Activated CD4-positive, alpha-beta memory T cell treated with anti-CD3 and anti-CD28 coated beads, Interleukin-2, amount 10 ng/mL, durations not matched to agents 7 days and 5 days (primary cell): ENCODE measurements around the gene TRAF7. TPM values are rescaled to one million over a fixed set of nuclear protein-coding genes. Genes with fewer than 3 reads are reported as not detected.
"Not testable (repeated sequence)": the region's sequence is repeated elsewhere in the genome, so short reads cannot be mapped to it uniquely, and the experiment has no call there.

ENCODE experiments used
- CTCF ChIA-PET: fragments of 350-600 bp; sonication (Branson Sonifier 250); formaldehyde crosslinking; loops from one replicate; lab custom pipeline; 2021; ENCODE audit warnings: antibody characterized with exemption, inconsistent platforms; lab: Charles Lee
- POLR2A ChIA-PET: fragments of 350-600 bp; sonication (Branson Sonifier 250); formaldehyde crosslinking; loops from one replicate; lab custom pipeline; 2021; ENCODE audit warnings: antibody characterized with exemption; lab: Charles Lee
- DNase-seq: peaks from one replicate; pipeline ENCODE4 v3.0.0-alpha.2; 2020
- H3K27ac Mint-ChIP-seq: one replicate; pipeline ENCODE4 v1.8.0; 2021; ENCODE audit warnings: mild to moderate bottlenecking, mixed read lengths
- H3K27me3 Mint-ChIP-seq: one replicate; pipeline ENCODE4 v1.8.0; 2021; ENCODE audit warnings: mixed read lengths
- H3K36me3 Mint-ChIP-seq: one replicate; pipeline ENCODE4 v1.8.0; 2021; ENCODE audit warnings: low read depth, mixed read lengths
- H3K4me1 Mint-ChIP-seq: one replicate; pipeline ENCODE4 v1.8.0; 2021; ENCODE audit warnings: mixed read lengths
- H3K4me3 Mint-ChIP-seq: one replicate; pipeline ENCODE4 v1.8.0; 2021; ENCODE audit warnings: mild to moderate bottlenecking, mixed read lengths
- H3K9me3 Mint-ChIP-seq: one replicate; pipeline ENCODE4 v1.8.0; 2021; ENCODE audit warnings: mixed read lengths
- total RNA-seq, 2 experiments: library from RNA; stranded (reverse); gene quantifications; one replicate each; pipeline ENCODE4 v1.2.3, GENCODE V29; 2021

Gene TRAF7
- 10 to 100 TPM; 57.3 to 60.3 TPM for total RNA-seq

GRCh38 chr16:2155091-2155950 is at the start of gene TRAF7:
TRAF7 (plus strand) TSS chr16:2155782; CDS start chr16:2163921, 8,139 bp downstream.
- H3K27me3 Mint-ChIP-seq: no peaks in the 10 kb centered on the region
- H3K27ac Mint-ChIP-seq: peak within 1 kb of the TSS; percentile 89
- peak within 1 kb of the TSS; percentile 95 for H3K4me3 Mint-ChIP-seq
- H3K36me3 Mint-ChIP-seq: peaks cover 33% of the 10 kb centered on the region
- peak; percentile 99 for DNase-seq
- H3K4me1 Mint-ChIP-seq: peaks cover 54% of the 10 kb centered on the region
- no peaks in the 10 kb centered on the region for H3K9me3 Mint-ChIP-seq
- POLR2A ChIA-PET: interaction anchor here (0.6 to 5.0 kb wide), 51 partner anchors 9 to 812 kb away, joined by 3 to 38 read pairs (median 4); partner anchors contain the start of genes ECI1, EME2, GFER and JPT2
- CTCF ChIA-PET: interaction anchor here (0.6 to 4.0 kb wide), 18 partner anchors 9 to 450 kb away, joined by 3 to 56 read pairs (median 3); partner anchors contain the start of genes ECI1, NTHL1, PGP and PKD1

GRCh38 chr16:2106211-2106610 is 49.4 kb upstream of the TRAF7 start:
- H3K4me3 Mint-ChIP-seq, H3K27ac Mint-ChIP-seq, H3K4me1 Mint-ChIP-seq, DNase-seq, H3K9me3 Mint-ChIP-seq, CTCF ChIA-PET, H3K27me3 Mint-ChIP-seq, POLR2A ChIA-PET, H3K36me3 Mint-ChIP-seq: not testable (repeated sequence)

GRCh38 chr16:2107121-2107790 is 48.3 kb upstream of the TRAF7 start:
- H3K27me3 Mint-ChIP-seq, H3K4me1 Mint-ChIP-seq, H3K9me3 Mint-ChIP-seq, H3K36me3 Mint-ChIP-seq, H3K4me3 Mint-ChIP-seq, H3K27ac Mint-ChIP-seq, DNase-seq, CTCF ChIA-PET, POLR2A ChIA-PET: not testable (repeated sequence)

GRCh38 chr16:2107791-2108125 is 47.8 kb upstream of the TRAF7 start:
- H3K27me3 Mint-ChIP-seq, H3K4me1 Mint-ChIP-seq, DNase-seq, POLR2A ChIA-PET, H3K36me3 Mint-ChIP-seq, CTCF ChIA-PET, H3K4me3 Mint-ChIP-seq, H3K9me3 Mint-ChIP-seq, H3K27ac Mint-ChIP-seq: not testable (repeated sequence)

GRCh38 chr16:2108446-2109270 is 46.9 kb upstream of the TRAF7 start:
- H3K4me1 Mint-ChIP-seq, DNase-seq, H3K4me3 Mint-ChIP-seq, POLR2A ChIA-PET, H3K9me3 Mint-ChIP-seq, H3K27ac Mint-ChIP-seq, H3K36me3 Mint-ChIP-seq, CTCF ChIA-PET, H3K27me3 Mint-ChIP-seq: not testable (repeated sequence)

GRCh38 chr16:2109271-2109580 is 46.4 kb upstream of the TRAF7 start:
- POLR2A ChIA-PET, H3K27me3 Mint-ChIP-seq, H3K9me3 Mint-ChIP-seq, DNase-seq, H3K4me1 Mint-ChIP-seq, H3K4me3 Mint-ChIP-seq, H3K36me3 Mint-ChIP-seq, CTCF ChIA-PET, H3K27ac Mint-ChIP-seq: not testable (repeated sequence)

GRCh38 chr16:2109872-2110271 is 45.7 kb upstream of the TRAF7 start:
- H3K9me3 Mint-ChIP-seq, H3K27me3 Mint-ChIP-seq, H3K36me3 Mint-ChIP-seq, CTCF ChIA-PET, H3K4me1 Mint-ChIP-seq, POLR2A ChIA-PET, H3K27ac Mint-ChIP-seq, DNase-seq, H3K4me3 Mint-ChIP-seq: not testable (repeated sequence)

GRCh38 chr16:2110332-2111008 is 45.1 kb upstream of the TRAF7 start:
- H3K4me3 Mint-ChIP-seq, H3K9me3 Mint-ChIP-seq, CTCF ChIA-PET, DNase-seq, H3K4me1 Mint-ChIP-seq, H3K27me3 Mint-ChIP-seq, POLR2A ChIA-PET, H3K36me3 Mint-ChIP-seq, H3K27ac Mint-ChIP-seq: not testable (repeated sequence)

GRCh38 chr16:2111009-2111353 is 44.6 kb upstream of the TRAF7 start:
- H3K4me3 Mint-ChIP-seq, DNase-seq, H3K9me3 Mint-ChIP-seq, H3K27me3 Mint-ChIP-seq, H3K36me3 Mint-ChIP-seq, CTCF ChIA-PET, H3K4me1 Mint-ChIP-seq, H3K27ac Mint-ChIP-seq, POLR2A ChIA-PET: not testable (repeated sequence)

GRCh38 chr16:2111412-2112335 is 43.9 kb upstream of the TRAF7 start:
- H3K9me3 Mint-ChIP-seq, H3K27me3 Mint-ChIP-seq, CTCF ChIA-PET, H3K36me3 Mint-ChIP-seq, DNase-seq, H3K4me3 Mint-ChIP-seq, POLR2A ChIA-PET, H3K27ac Mint-ChIP-seq, H3K4me1 Mint-ChIP-seq: not testable (repeated sequence)

- H3K4me3 Mint-ChIP-seq, H3K4me1 Mint-ChIP-seq, H3K9me3 Mint-ChIP-seq, DNase-seq, POLR2A ChIA-PET, H3K36me3 Mint-ChIP-seq, H3K27ac Mint-ChIP-seq, CTCF ChIA-PET, H3K27me3 Mint-ChIP-seq: not testable (repeated sequence)
Observed at GRCh38 chr16:2112539-2113106, 43.0 kb upstream of the TRAF7 start.

- DNase-seq, H3K36me3 Mint-ChIP-seq, H3K4me1 Mint-ChIP-seq, H3K4me3 Mint-ChIP-seq, CTCF ChIA-PET, H3K27me3 Mint-ChIP-seq, POLR2A ChIA-PET, H3K9me3 Mint-ChIP-seq, H3K27ac Mint-ChIP-seq: not testable (repeated sequence)
Observed at GRCh38 chr16:2114225-2114624, 41.4 kb upstream of the TRAF7 start.
